AG04449 (cell line): ENCODE results near the gene NUP85.

Experiments
- CTCF ChIA-PET: fragments of 350-600 bp; formaldehyde crosslinking; extraction: SDS; loops from one replicate; lab custom pipeline; 2021; ENCODE audit warnings: antibody characterized with exemption; lab: Yijun Ruan, JAX
- POLR2A ChIA-PET: fragments of 400-600, 350-600 bp; formaldehyde crosslinking; extraction: SDS; loops from one replicate; lab custom pipeline; 2020; ENCODE audit warnings: antibody characterized with exemption, inconsistent platforms; lab: Yijun Ruan, JAX
- DNase-seq: peaks from one replicate; pipeline ENCODE4 v3.0.0-alpha.2; 2010; ENCODE audit warnings: low read depth, low spot score
- H3K4me3 ChIP-seq: 2 replicates; pipeline ENCODE4 v1.5.1; 2011; ENCODE audit warnings: low read depth, mild to moderate bottlenecking, control low read depth, low read length
- CTCF ChIP-seq: IDR thresholded peaks from one replicate; pipeline ENCODE4 v1.5.1; 2011; ENCODE audit warnings: mild to moderate bottlenecking, moderate library complexity, low read length, control low read depth, inconsistent platforms; ENCODE audit not compliant: insufficient read depth; ENCODE audit errors: missing control alignments

Gene NUP85

GRCh38 chr17:75208161-75208560 is 2.7 kb downstream of the NUP85 start:
- CTCF ChIA-PET = interaction anchor here (1.1 to 1.3 kb wide), 2 partner anchors 8 to 93 kb away, joined by 3 to 4 read pairs; no protein-coding TSS in a partner anchor
- POLR2A ChIA-PET = no interaction called here

GRCh38 chr17:75209061-75209460 is 3.6 kb downstream of the NUP85 start:
- ChIA-PET POLR2A (interaction anchor here (0.6 kb wide), 1 partner anchor 155 kb away, joined by 3 read pairs; no protein-coding TSS in a partner anchor), CTCF (interaction anchor here (0.9 to 1.3 kb wide), 4 partner anchors 9 to 95 kb away, joined by 3 to 5 read pairs (median 4); no protein-coding TSS in a partner anchor)
- DNase-seq = no peak
- no peak for TF ChIP-seq CTCF
- H3K4me3 ChIP-seq = no peak overlapping the region

More at GRCh38 chr17:75208161-75208560, 2.7 kb downstream of the NUP85 start:
- DNase-seq = no peak
- H3K4me3 ChIP-seq = no peak overlapping the region
- TF ChIP-seq CTCF = no peak

- POLR2A ChIA-PET = no interaction called here
- no peak overlapping the region for H3K4me3 ChIP-seq
- DNase-seq = no peak
- CTCF ChIA-PET = interaction anchor here (0.8 to 2.7 kb wide), 4 partner anchors 12 to 22 kb away, joined by 3 to 13 read pairs (median 4); partner anchors contain the start of gene NUP85
- no peak for TF ChIP-seq CTCF
Observed at GRCh38 chr17:75218131-75218530, 12.7 kb downstream of the NUP85 start.

- no peak overlapping the region for H3K4me3 ChIP-seq
- DNase-seq = no peak
- TF ChIP-seq CTCF = no peak
- ChIA-PET POLR2A (interaction anchor here (0.5 kb wide), 1 partner anchor 14 kb away, joined by 3 read pairs; the partner anchor contains the start of gene NUP85), CTCF (interaction anchor here (0.7 to 1.8 kb wide), 6 partner anchors 8 to 105 kb away, joined by 3 to 10 read pairs (median 4); partner anchors contain the start of genes MIF4GD and NUP85)
Observed at GRCh38 chr17:75219815-75220214, 14.3 kb downstream of the NUP85 start.

- POLR2A ChIA-PET = no interaction called here
- H3K4me3 ChIP-seq = no peak overlapping the region
- TF ChIP-seq CTCF = no peak
- CTCF ChIA-PET = interaction anchor here (1.0 to 2.8 kb wide), 5 partner anchors 13 to 24 kb away, joined by 3 to 15 read pairs (median 3); no protein-coding TSS in a partner anchor
- no peak for DNase-seq
Observed at GRCh38 chr17:75225016-75225415, 19.5 kb downstream of the NUP85 start.

- POLR2A ChIA-PET = no interaction called here
- DNase-seq = no peak
- no peak overlapping the region for H3K4me3 ChIP-seq
- TF ChIP-seq CTCF = no peak
- CTCF ChIA-PET = no interaction called here
Observed at GRCh38 chr17:75227729-75228128, 22.2 kb downstream of the NUP85 start.
